ENCODE data around the gene RAB10.

GRCh38 chr2:25996844-25997243 is 37.0 kb upstream of the RAB10 start:
- TF ChIP-seq CTCF (IDR thresholded peaks at IDR 0.05 in 2 of 3, conservative IDR thresholded peaks at IDR 0.05 in 1 of 3; ENCODE audit: borderline replicate concordance in 1 of 3, insufficient read depth in 1 of 3, low read depth in 2 of 3, low read length in 2 of 3) (no peak), YY1 (IDR thresholded peaks at IDR 0.05; ENCODE audit: extremely low read depth, insufficient replicate concordance, low read depth, low read length) (no peak), POLR2AphosphoS5 (IDR thresholded peaks at IDR 0.05; ENCODE audit: low read depth, low read length) (no peak), EZH2 (IDR thresholded peaks at IDR 0.05) (no peak), RAD21 (IDR thresholded peaks at IDR 0.05; ENCODE audit: low read depth) (no peak), SIN3A (IDR thresholded peaks at IDR 0.05; ENCODE audit: low read depth) (no peak), REST (IDR thresholded peaks at IDR 0.05; ENCODE audit: low read depth) (no peak), EZH2phosphoT487 (IDR thresholded peaks at IDR 0.05; ENCODE audit: borderline replicate concordance) (no peak), JUND (IDR thresholded peaks at IDR 0.05) (no peak), POLR2A (IDR thresholded peaks at IDR 0.05; ENCODE audit: borderline replicate concordance, extremely low read depth, insufficient read depth, insufficient read length) (no peak), EGR1 (IDR thresholded peaks at IDR 0.05; ENCODE audit: low read depth) (no peak)

All from HCT116 (cell line).